C4-2B (cell line): ENCODE results near the gene CALCOCO2.

ENCODE experiments used
- ZFX ChIP-seq: fragments of 450-650 bp; IDR thresholded peaks from 2 replicates; pipeline ENCODE4 v1.6.1; 2017
- TF ChIP-seq, protein P1 (sequence below): fragments of 450-650 bp; conservative IDR thresholded peaks from 2 replicates; pipeline ENCODE4 v1.5.1; 2017; ENCODE audit warnings: mild to moderate bottlenecking

DNA sequence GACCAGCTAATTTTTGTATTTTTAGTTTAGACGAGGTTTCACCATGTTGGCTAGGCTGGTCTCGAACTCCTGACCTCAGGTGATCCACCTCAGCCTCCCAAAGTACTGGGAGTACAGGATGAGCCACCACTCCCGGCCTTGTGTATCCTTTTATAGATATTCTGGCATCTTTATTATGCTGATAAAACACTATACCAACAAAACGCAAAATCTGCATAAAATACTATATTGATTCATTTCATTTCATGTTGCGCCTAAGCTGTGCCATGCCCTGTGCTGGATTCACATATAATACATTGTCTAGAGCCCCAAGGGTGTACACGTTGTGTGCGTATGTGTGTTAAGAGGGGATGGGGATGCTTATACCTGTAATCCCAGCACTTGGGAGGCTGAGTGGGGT lies 73.6 kb downstream of the CALCOCO2 start:
- TF ChIP-seq, protein P1, sequence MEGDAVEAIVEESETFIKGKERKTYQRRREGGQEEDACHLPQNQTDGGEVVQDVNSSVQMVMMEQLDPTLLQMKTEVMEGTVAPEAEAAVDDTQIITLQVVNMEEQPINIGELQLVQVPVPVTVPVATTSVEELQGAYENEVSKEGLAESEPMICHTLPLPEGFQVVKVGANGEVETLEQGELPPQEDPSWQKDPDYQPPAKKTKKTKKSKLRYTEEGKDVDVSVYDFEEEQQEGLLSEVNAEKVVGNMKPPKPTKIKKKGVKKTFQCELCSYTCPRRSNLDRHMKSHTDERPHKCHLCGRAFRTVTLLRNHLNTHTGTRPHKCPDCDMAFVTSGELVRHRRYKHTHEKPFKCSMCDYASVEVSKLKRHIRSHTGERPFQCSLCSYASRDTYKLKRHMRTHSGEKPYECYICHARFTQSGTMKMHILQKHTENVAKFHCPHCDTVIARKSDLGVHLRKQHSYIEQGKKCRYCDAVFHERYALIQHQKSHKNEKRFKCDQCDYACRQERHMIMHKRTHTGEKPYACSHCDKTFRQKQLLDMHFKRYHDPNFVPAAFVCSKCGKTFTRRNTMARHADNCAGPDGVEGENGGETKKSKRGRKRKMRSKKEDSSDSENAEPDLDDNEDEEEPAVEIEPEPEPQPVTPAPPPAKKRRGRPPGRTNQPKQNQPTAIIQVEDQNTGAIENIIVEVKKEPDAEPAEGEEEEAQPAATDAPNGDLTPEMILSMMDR = no peak
- TF ChIP-seq ZFX = no peak
